LNCaP clone FGC (cell line): ENCODE data around the gene SMIM41.

Source experiments
- DNase-seq: peaks from one replicate; pipeline ENCODE4 v3.0.0-alpha.2; 2011; ENCODE audit warnings: low read depth
- H3K4me3 ChIP-seq: 2 replicates; pipeline ENCODE4 v1.5.1; 2011; ENCODE audit warnings: mild to moderate bottlenecking, low read depth, low read length, control low read depth
- TF ChIP-seq, protein P1 (sequence below): IDR thresholded peaks from 2 replicates; pipeline ENCODE4 v1.5.1; 2012; ENCODE audit warnings: mild to moderate bottlenecking; ENCODE audit not compliant: control insufficient read depth, insufficient read depth; ENCODE audit errors: extremely low read depth

Gene SMIM41

GRCh38 chr12:52066346-52067080 lies 13.0 kb upstream of the SMIM41 start:
- DNase-seq, result no peak
- no peak overlapping the region for H3K4me3 ChIP-seq
- TF ChIP-seq, protein P1, sequence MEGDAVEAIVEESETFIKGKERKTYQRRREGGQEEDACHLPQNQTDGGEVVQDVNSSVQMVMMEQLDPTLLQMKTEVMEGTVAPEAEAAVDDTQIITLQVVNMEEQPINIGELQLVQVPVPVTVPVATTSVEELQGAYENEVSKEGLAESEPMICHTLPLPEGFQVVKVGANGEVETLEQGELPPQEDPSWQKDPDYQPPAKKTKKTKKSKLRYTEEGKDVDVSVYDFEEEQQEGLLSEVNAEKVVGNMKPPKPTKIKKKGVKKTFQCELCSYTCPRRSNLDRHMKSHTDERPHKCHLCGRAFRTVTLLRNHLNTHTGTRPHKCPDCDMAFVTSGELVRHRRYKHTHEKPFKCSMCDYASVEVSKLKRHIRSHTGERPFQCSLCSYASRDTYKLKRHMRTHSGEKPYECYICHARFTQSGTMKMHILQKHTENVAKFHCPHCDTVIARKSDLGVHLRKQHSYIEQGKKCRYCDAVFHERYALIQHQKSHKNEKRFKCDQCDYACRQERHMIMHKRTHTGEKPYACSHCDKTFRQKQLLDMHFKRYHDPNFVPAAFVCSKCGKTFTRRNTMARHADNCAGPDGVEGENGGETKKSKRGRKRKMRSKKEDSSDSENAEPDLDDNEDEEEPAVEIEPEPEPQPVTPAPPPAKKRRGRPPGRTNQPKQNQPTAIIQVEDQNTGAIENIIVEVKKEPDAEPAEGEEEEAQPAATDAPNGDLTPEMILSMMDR, result no peak

GRCh38 chr12:52067081-52067374 lies 12.5 kb upstream of the SMIM41 start:
- TF ChIP-seq, protein P1, result no peak
- DNase-seq, result no peak
- H3K4me3 ChIP-seq, result no peak overlapping the region

GRCh38 chr12:52069327-52070184 lies 9.9 kb upstream of the SMIM41 start, which contains the start of gene ATG101:
ATG101 (plus strand) TSS chr12:52069978; CDS start chr12:52073651, 3,673 bp downstream.
- TF ChIP-seq, protein P1, result peak; percentile 88
- H3K4me3 ChIP-seq, result peak within 1 kb of the TSS; percentile 87
- peak; percentile 91 for DNase-seq

- TF ChIP-seq, protein P1, result no peak
- no peak for DNase-seq
Observed at GRCh38 chr12:52070185-52070925, 9.1 kb upstream of the SMIM41 start.

GRCh38 chr12:52073531-52074381 lies 5.7 kb upstream of the SMIM41 start:
- H3K4me3 ChIP-seq, result no peak overlapping the region
- TF ChIP-seq, protein P1, result no peak
- no peak for DNase-seq

More at GRCh38 chr12:52070185-52070925, 9.1 kb upstream of the SMIM41 start:
- H3K4me3 ChIP-seq, result peak overlapping the region; percentile 87
